Neural progenitor cell (in vitro differentiated cells): Measurements from ENCODE around the gene AXL. TPM values are rescaled to one million over a fixed set of nuclear protein-coding genes. Genes with fewer than 3 reads are reported as not detected.
"Not testable (repeated sequence)": the region's sequence is repeated elsewhere in the genome, so short reads cannot be mapped to it uniquely, and the experiment has no call there.

ENCODE experiments used
- DNase-seq: peaks from one replicate; pipeline ENCODE4 v3.0.0-alpha.2; 2016; ENCODE audit warnings: low spot score
- H2AFZ ChIP-seq: fragments of 200-600 bp; sonication (generic); replicated peaks from 2 replicates; pipeline ENCODE4 v1.6.1; 2016; ENCODE audit warnings: antibody characterized with exemption
- H3F3A ChIP-seq: fragments of 200-600 bp; sonication (generic); 2 replicates; pipeline ENCODE4 v1.6.1; 2016; ENCODE audit warnings: antibody characterized with exemption, low read depth
- H3K27ac ChIP-seq: fragments of 200-600 bp; sonication (generic); 2 replicates; pipeline ENCODE4 v1.5.1; 2016; ENCODE audit warnings: mild to moderate bottlenecking
- H3K27me3 ChIP-seq: fragments of 200-600 bp; sonication (generic); 2 replicates; pipeline ENCODE4 v1.6.1; 2016; ENCODE audit warnings: mild to moderate bottlenecking, moderate library complexity
- H3K36me3 ChIP-seq: fragments of 200-600 bp; sonication (generic); 2 replicates; pipeline ENCODE4 v1.5.1; 2016
- H3K4me1 ChIP-seq: fragments of 200-600 bp; sonication (generic); 2 replicates; pipeline ENCODE4 v1.6.1; 2016; ENCODE audit warnings: mixed run types
- H3K4me2 ChIP-seq: fragments of 200-600 bp; sonication (generic); 2 replicates; pipeline ENCODE4 v1.6.1; 2016
- H3K4me3 ChIP-seq: fragments of 200-600 bp; sonication (generic); 2 replicates; pipeline ENCODE4 v1.5.1; 2016
- H3K79me2 ChIP-seq: fragments of 200-600 bp; sonication (generic); 2 replicates; pipeline ENCODE4 v1.6.1; 2016; ENCODE audit warnings: low read depth
- H3K9ac ChIP-seq: fragments of 200-600 bp; sonication (generic); 2 replicates; pipeline ENCODE4 v1.6.1; 2016
- H3K9me3 ChIP-seq: fragments of 200-600 bp; sonication (generic); 2 replicates; pipeline ENCODE4 v1.5.1; 2016; ENCODE audit warnings: low read depth
- H4K20me1 ChIP-seq: fragments of 200-600 bp; sonication (generic); 2 replicates; pipeline ENCODE4 v1.6.1; 2016; ENCODE audit warnings: low read depth
- H3K27ac Mint-ChIP-seq: 3 replicates; pipeline ENCODE4 v1.8.0; 2021; ENCODE audit warnings: mixed read lengths
- H3K27me3 Mint-ChIP-seq: 2 replicates; pipeline ENCODE4 v1.8.0; 2022; ENCODE audit warnings: low read depth, mild to moderate bottlenecking, inconsistent platforms, moderate library complexity, mixed read lengths; ENCODE audit not compliant: insufficient read depth
- H3K36me3 Mint-ChIP-seq: 3 replicates; pipeline ENCODE4 v1.8.0; 2021; ENCODE audit warnings: mixed read lengths
- H3K4me1 Mint-ChIP-seq: 3 replicates; pipeline ENCODE4 v1.8.0; 2021; ENCODE audit warnings: mixed read lengths
- H3K4me3 Mint-ChIP-seq: 3 replicates; pipeline ENCODE4 v1.8.0; 2021; ENCODE audit warnings: mild to moderate bottlenecking, moderate library complexity, mixed read lengths
- H3K9me3 Mint-ChIP-seq: 3 replicates; pipeline ENCODE4 v1.8.0; 2020; ENCODE audit warnings: mixed read lengths
- CTCF ChIP-seq: fragments of 200-600 bp; sonication (generic); IDR thresholded peaks from 2 replicates; pipeline ENCODE4 v1.5.1; 2017; ENCODE audit warnings: antibody characterized with exemption, mild to moderate bottlenecking
- EZH2 ChIP-seq: fragments of 200-600 bp; sonication (generic); IDR thresholded peaks from 2 replicates; pipeline ENCODE4 v1.6.1; 2017; ENCODE audit warnings: antibody characterized with exemption, mild to moderate bottlenecking, moderate library complexity
- EZH2phosphoT487 ChIP-seq: fragments of 200-600 bp; sonication (generic); IDR thresholded peaks from 2 replicates; pipeline ENCODE4 v1.6.1; 2017; ENCODE audit warnings: antibody characterized with exemption
- total RNA-seq: library from RNA; depleted of rRNA; stranded (reverse); fragments of >200 nt; gene quantifications from 2 replicates; pipeline ENCODE4 v1.2.3, GENCODE V29; 2015; ENCODE audit warnings: low replicate concordance

Gene AXL
- total RNA-seq, 1 donor from 2014 or later: 24.7 TPM

- Histone ChIP-seq H3K4me3 (peak overlapping the region; percentile 44), H3F3A (peaks cover 17% of the 10 kb centered on the region), H3K4me1 (peaks cover 14% of the 10 kb centered on the region), H3K36me3 (no peaks in the 10 kb centered on the region), H3K9me3 (no peaks in the 10 kb centered on the region), H3K27ac (no peak overlapping the region), H2AFZ (peak overlapping the region; percentile 73), H4K20me1 (no peaks in the 10 kb centered on the region), H3K4me2 (peak overlapping the region; percentile 80), H3K27me3 (no peaks in the 10 kb centered on the region), H3K9ac (no peak overlapping the region), H3K79me2 (no peaks in the 10 kb centered on the region)
- peaks cover 1% of the 10 kb centered on the region for H3K36me3 Mint-ChIP-seq
- H3K9me3 Mint-ChIP-seq: no peaks in the 10 kb centered on the region
- peak overlapping the region; percentile 34 for H3K27ac Mint-ChIP-seq
- peaks cover 14% of the 10 kb centered on the region for H3K27me3 Mint-ChIP-seq
- DNase-seq: peak; percentile 75
- peak overlapping the region; percentile 83 for H3K4me3 Mint-ChIP-seq
- peaks cover 40% of the 10 kb centered on the region for H3K4me1 Mint-ChIP-seq
- TF ChIP-seq CTCF (peak; percentile 30), EZH2 (peak; percentile 22), EZH2phosphoT487 (no peak)
Observed at GRCh38 chr19:41226053-41226873, 7.2 kb downstream of the AXL start.

GRCh38 chr19:41226874-41227390, 7.9 kb downstream of the AXL start:
- no peak overlapping the region for H3K27ac ChIP-seq
- no peaks in the 10 kb centered on the region for H3K36me3 ChIP-seq
- Mint-ChIP-seq H3K27ac (no peak overlapping the region), H3K4me1 (peaks cover 38% of the 10 kb centered on the region), H3K9me3 (no peaks in the 10 kb centered on the region), H3K4me3 (peak overlapping the region; percentile 70), H3K36me3 (no peaks in the 10 kb centered on the region), H3K27me3 (peaks cover 14% of the 10 kb centered on the region)
- TF ChIP-seq CTCF (no peak), EZH2phosphoT487 (no peak), EZH2 (no peak)
- H4K20me1 ChIP-seq: no peaks in the 10 kb centered on the region
- H3K79me2 ChIP-seq: no peaks in the 10 kb centered on the region
- H3K4me3 ChIP-seq: no peak overlapping the region
- no peak overlapping the region for H2AFZ ChIP-seq
- H3K27me3 ChIP-seq: no peaks in the 10 kb centered on the region
- DNase-seq: no peak
- H3K4me1 ChIP-seq: peaks cover 14% of the 10 kb centered on the region
- H3F3A ChIP-seq: peaks cover 17% of the 10 kb centered on the region
- H3K4me2 ChIP-seq: peak overlapping the region; percentile 80
- H3K9me3 ChIP-seq: no peaks in the 10 kb centered on the region
- no peak overlapping the region for H3K9ac ChIP-seq

GRCh38 chr19:41228486-41228885, 9.5 kb downstream of the AXL start:
- no peaks in the 10 kb centered on the region for H4K20me1 ChIP-seq
- no peaks in the 10 kb centered on the region for H3K79me2 ChIP-seq
- no peak overlapping the region for H3K4me2 ChIP-seq
- Mint-ChIP-seq H3K4me1 (peaks cover 25% of the 10 kb centered on the region), H3K4me3 (no peak overlapping the region), H3K9me3 (no peaks in the 10 kb centered on the region), H3K27ac (no peak overlapping the region), H3K36me3 (no peaks in the 10 kb centered on the region), H3K27me3 (peaks cover 9% of the 10 kb centered on the region)
- H3K9ac ChIP-seq: no peak overlapping the region
- no peak overlapping the region for H2AFZ ChIP-seq
- H3K27me3 ChIP-seq: no peaks in the 10 kb centered on the region
- H3K4me1 ChIP-seq: peaks cover 8% of the 10 kb centered on the region
- no peak for DNase-seq
- no peak for TF ChIP-seq EZH2
- TF ChIP-seq EZH2phosphoT487: no peak
- TF ChIP-seq CTCF: no peak
- peaks cover 10% of the 10 kb centered on the region for H3F3A ChIP-seq
- no peak overlapping the region for H3K27ac ChIP-seq
- no peak overlapping the region for H3K4me3 ChIP-seq
- no peaks in the 10 kb centered on the region for H3K36me3 ChIP-seq
- H3K9me3 ChIP-seq: no peaks in the 10 kb centered on the region

- not testable (repeated sequence) for H3K4me1 ChIP-seq, H3K27ac ChIP-seq, H3K79me2 ChIP-seq, H3F3A ChIP-seq, H3K9ac ChIP-seq, H3K4me3 ChIP-seq, H2AFZ ChIP-seq, H3K4me2 ChIP-seq, H3K27me3 Mint-ChIP-seq, DNase-seq, H3K27ac Mint-ChIP-seq, H3K27me3 ChIP-seq, H3K36me3 Mint-ChIP-seq, H3K36me3 ChIP-seq, H4K20me1 ChIP-seq, H3K4me3 Mint-ChIP-seq, H3K9me3 Mint-ChIP-seq, H3K9me3 ChIP-seq
- H3K4me1 Mint-ChIP-seq: peaks cover 16% of the 10 kb centered on the region
Observed at GRCh38 chr19:41229338-41229737, 10.3 kb downstream of the AXL start.
